ENCODE results near the gene RGL2. TPM values are rescaled to one million over a fixed set of nuclear protein-coding genes. Genes with fewer than 3 reads are reported as not detected.

Gene RGL2, protein sequence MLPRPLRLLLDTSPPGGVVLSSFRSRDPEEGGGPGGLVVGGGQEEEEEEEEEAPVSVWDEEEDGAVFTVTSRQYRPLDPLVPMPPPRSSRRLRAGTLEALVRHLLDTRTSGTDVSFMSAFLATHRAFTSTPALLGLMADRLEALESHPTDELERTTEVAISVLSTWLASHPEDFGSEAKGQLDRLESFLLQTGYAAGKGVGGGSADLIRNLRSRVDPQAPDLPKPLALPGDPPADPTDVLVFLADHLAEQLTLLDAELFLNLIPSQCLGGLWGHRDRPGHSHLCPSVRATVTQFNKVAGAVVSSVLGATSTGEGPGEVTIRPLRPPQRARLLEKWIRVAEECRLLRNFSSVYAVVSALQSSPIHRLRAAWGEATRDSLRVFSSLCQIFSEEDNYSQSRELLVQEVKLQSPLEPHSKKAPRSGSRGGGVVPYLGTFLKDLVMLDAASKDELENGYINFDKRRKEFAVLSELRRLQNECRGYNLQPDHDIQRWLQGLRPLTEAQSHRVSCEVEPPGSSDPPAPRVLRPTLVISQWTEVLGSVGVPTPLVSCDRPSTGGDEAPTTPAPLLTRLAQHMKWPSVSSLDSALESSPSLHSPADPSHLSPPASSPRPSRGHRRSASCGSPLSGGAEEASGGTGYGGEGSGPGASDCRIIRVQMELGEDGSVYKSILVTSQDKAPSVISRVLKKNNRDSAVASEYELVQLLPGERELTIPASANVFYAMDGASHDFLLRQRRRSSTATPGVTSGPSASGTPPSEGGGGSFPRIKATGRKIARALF
- 72.4 TPM for total RNA-seq

DNA sequence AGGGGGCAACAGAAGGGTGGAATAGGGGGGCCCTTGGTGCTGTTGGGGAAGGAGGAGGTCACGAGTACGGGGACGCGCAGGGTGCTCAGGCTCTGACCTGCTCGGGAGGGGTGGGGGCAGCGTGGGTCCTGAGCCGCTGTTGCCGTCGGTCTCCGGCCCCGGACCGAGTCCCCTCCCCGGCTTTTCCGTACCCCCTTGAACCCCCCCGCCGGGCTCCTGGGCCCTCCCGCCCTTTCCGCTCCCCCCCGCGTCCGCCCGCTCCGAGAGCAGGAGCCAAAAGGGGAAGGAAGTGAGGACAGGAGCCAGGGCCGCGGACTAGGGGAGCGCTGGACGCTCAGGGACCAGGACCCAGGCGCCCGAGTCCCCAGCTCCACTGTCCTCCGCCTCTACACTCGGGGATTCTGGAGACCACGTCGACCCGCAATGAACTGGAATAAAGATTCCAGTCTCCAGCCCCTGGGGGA is at the start of gene RGL2:
TSS of gene RGL2 (minus strand) at position 170 of the 464 bp plus-strand sequence. CDS start 332 bp downstream, outside the sequence.

GRCh38 chr6:33317669-33318425 is 19.1 kb upstream of the RGL2 start, which contains the start of gene ZBTB22:
TSS of gene ZBTB22 (minus strand) at chr6:33317744. CDS start at chr6:33316916, 828 bp downstream.

GRCh38 chr6:33313709-33314514 is 15.2 kb upstream of the RGL2 start, which contains the start of gene TAPBP:
TSS of gene TAPBP (minus strand) at chr6:33314078. CDS start at chr6:33314041, 37 bp downstream.

DNA sequence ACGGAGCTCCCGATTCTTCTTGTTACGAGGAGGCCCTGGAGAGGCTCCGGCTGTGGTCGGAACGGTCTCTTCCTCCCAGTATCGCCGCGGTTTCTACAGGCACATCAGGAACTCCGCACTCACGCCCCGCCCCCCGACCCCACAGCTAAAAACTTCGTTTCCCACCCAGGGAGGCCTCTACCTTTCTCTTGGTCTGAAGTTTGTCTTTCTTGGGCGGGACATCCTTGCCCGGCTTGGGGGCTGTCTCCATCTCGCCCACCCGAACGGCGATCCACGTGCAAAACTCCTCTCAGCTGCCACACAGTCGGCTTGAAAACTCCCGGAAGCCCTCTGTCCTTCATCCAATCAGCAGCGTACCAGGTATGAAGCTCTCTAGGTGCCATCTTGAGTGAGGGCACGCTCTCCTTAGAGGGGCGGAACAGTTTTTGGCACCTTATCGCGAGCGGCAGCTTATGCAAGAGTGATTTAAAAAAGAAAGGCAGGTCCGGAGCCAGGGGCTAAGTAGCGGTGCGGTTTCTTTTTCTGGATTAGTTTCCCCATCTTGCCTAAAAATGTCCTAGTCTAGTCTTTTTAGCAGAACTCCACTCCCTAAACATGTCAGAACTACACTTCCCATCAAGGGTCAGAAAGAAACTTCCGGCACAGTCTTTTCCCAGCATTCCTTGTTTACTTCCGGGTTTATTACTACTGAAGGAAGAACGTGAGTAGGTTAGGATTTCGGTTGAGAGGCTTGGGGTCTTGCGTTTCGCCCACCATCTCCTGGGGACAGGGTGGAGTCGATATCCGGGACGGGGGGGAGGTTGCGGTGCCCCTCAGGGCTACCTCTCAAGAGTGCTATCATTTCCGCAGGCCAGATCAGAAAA is 9.6 kb downstream of the RGL2 start, which contains the start of the genes PFDN6 and WDR46:
TSS of gene PFDN6 (plus strand) at position 681 of the 863 bp plus-strand sequence. CDS start 256 bp downstream, outside the sequence.
TSS of gene WDR46 (minus strand) at position 319 of the 863 bp plus-strand sequence. CDS start at position 250, 69 bp downstream.

GRCh38 chr6:33276864-33277662 is 21.7 kb downstream of the RGL2 start, which contains the start of gene B3GALT4:
TSS of gene B3GALT4 (plus strand) at chr6:33277123. CDS start at chr6:33277420, 297 bp downstream.

GRCh38 chr6:33271468-33272274 is 27.1 kb downstream of the RGL2 start, which contains the start of the genes RPS18 and VPS52:
TSS of gene RPS18 (plus strand) at chr6:33272075. CDS start at chr6:33272120, 45 bp downstream.
TSS of gene VPS52 (minus strand) at chr6:33271876. CDS start at chr6:33271675, 201 bp downstream.

Other genes starting within 250 kb of the RGL2 start
- gene HLA-DPA1, start 225.3 kb downstream of the RGL2 start, total RNA-seq, result 36.2 TPM
- 26.6 TPM for gene HLA-DPB1, start 223.0 kb downstream of the RGL2 start, total RNA-seq
- gene COL11A2, start 106.5 kb downstream of the RGL2 start, total RNA-seq, result 6.9 TPM
- 33.6 TPM for gene RXRB, start 98.3 kb downstream of the RGL2 start, total RNA-seq
- gene SLC39A7, start 98.1 kb downstream of the RGL2 start, total RNA-seq, result 60.0 TPM
- 21.0 TPM for gene HSD17B8, start 94.3 kb downstream of the RGL2 start, total RNA-seq
- gene RING1, start 90.4 kb downstream of the RGL2 start, total RNA-seq, result 39.8 TPM
- gene VPS52, start 27.1 kb downstream of the RGL2 start, total RNA-seq, result 54.4 TPM
- gene RPS18, start 26.9 kb downstream of the RGL2 start, total RNA-seq, result 3,162 TPM
- gene B3GALT4, start 21.8 kb downstream of the RGL2 start, total RNA-seq, result 7.9 TPM
- 49.3 TPM for gene WDR46, start 9.7 kb downstream of the RGL2 start, total RNA-seq
- 22.1 TPM for gene PFDN6, start 9.3 kb downstream of the RGL2 start, total RNA-seq
- 81.6 TPM for gene TAPBP, start 15.1 kb upstream of the RGL2 start, total RNA-seq
- 24.2 TPM for gene ZBTB22, start 18.8 kb upstream of the RGL2 start, total RNA-seq
- 28.7 TPM for gene DAXX, start 24.0 kb upstream of the RGL2 start, total RNA-seq
- 17.9 TPM for gene KIFC1, start 92.9 kb upstream of the RGL2 start, total RNA-seq
- 27.0 TPM for gene PHF1, start 112.1 kb upstream of the RGL2 start, total RNA-seq
- gene CUTA, start 119.2 kb upstream of the RGL2 start, total RNA-seq, result 106 TPM
- 14.3 TPM for gene SYNGAP1, start 121.1 kb upstream of the RGL2 start, total RNA-seq
- 9.3 TPM for gene ZBTB9, start 155.6 kb upstream of the RGL2 start, total RNA-seq

Data from metanephros (tissue), 1 donor.